Measurements from ENCODE around the gene KIAA1217. TPM values are rescaled to one million over a fixed set of nuclear protein-coding genes. Genes with fewer than 3 reads are reported as not detected.

KIAA1217 gene
- total RNA-seq, 1 experiment from 2014 or later, result 18.6 TPM

GRCh38 chr10:24229909-24230308 is 21.0 kb downstream of the KIAA1217 start:
- Histone ChIP-seq H4K8ac (replicated peaks; ENCODE audit: insufficient read length, low read depth, low read length) (no peak overlapping the region), H2BK12ac (ENCODE audit: insufficient read length, low read depth, low read length) (no peak overlapping the region), H3K23ac (ENCODE audit: insufficient read length, low read depth, low read length) (no peak overlapping the region), H3K23me2 (ENCODE audit: insufficient read length, low read depth, low read length, poor library complexity, severe bottlenecking) (no peaks in the 10 kb centered on the region), H3K9me3 (ENCODE audit: control insufficient read depth, low read depth, low read length) (no peaks in the 10 kb centered on the region), H4K5ac (ENCODE audit: insufficient read length, low read depth, low read length) (no peak overlapping the region), H4K91ac (ENCODE audit: insufficient read length, low read depth, low read length) (no peak overlapping the region), H3K4me1 (ENCODE audit: insufficient read depth, low read length) (no peaks in the 10 kb centered on the region), H2BK15ac (ENCODE audit: low read depth, low read length) (no peak overlapping the region), H3K4ac (ENCODE audit: low read depth, low read length) (no peak overlapping the region), H3K79me2 (ENCODE audit: insufficient read depth, low read length) (no peaks in the 10 kb centered on the region), H3K56ac (ENCODE audit: insufficient read length, low read depth, low read length) (no peak overlapping the region), H3K14ac (ENCODE audit: insufficient read depth, low read length) (no peak overlapping the region), H3K27ac (ENCODE audit: insufficient read length, low read depth, low read length) (no peak overlapping the region), H2BK120ac (ENCODE audit: low read depth, low read length, poor library complexity, severe bottlenecking) (no peak overlapping the region), H2AFZ (ENCODE audit: low read length) (no peak overlapping the region), H3K18ac (ENCODE audit: insufficient read length, low read depth, low read length) (no peak overlapping the region), H2BK20ac (ENCODE audit: low read depth, low read length, poor library complexity, severe bottlenecking) (no peak overlapping the region), H3K27me3 (ENCODE audit: insufficient read depth, low read length) (no peaks in the 10 kb centered on the region), H3T11ph (ENCODE audit: low read length) (no peak overlapping the region), H3K9ac (ENCODE audit: extremely low read depth, insufficient read length, low read length) (no peak overlapping the region), H3K79me1 (ENCODE audit: insufficient read depth, low read depth, low read length, poor library complexity, severe bottlenecking) (no peaks in the 10 kb centered on the region), H2BK5ac (ENCODE audit: insufficient read length, low read length) (no peak overlapping the region), H4K20me1 (ENCODE audit: control insufficient read depth, insufficient read depth, insufficient read length) (no peaks in the 10 kb centered on the region), H3K4me2 (ENCODE audit: insufficient read depth, insufficient read length, low read length) (no peak overlapping the region), H2AK5ac (ENCODE audit: insufficient read length, low read length) (no peak overlapping the region)
- DNase-seq, result no peak
- TF ChIP-seq CTCF (conservative IDR thresholded peaks at IDR 0.05), result no peak
- peaks cover 0 to 9% (median 2%) of the 10 kb centered on the region in 3 experiments; a peak in 5 of 7 replicates for H3K36me3 Mint-ChIP-seq (ENCODE audit: insufficient read depth in 1 of 3, low read depth in 3 of 3)
- 100% methylated on average over 1 of the region's 3 CpGs for WGBS (ENCODE audit: extremely low coverage, insufficient read length, low lambda C conversion rate)
- H3K27me3 Mint-ChIP-seq (ENCODE audit: low read depth), result no peaks in the 10 kb centered on the region
- H3K27ac Mint-ChIP-seq, result no peak overlapping the region
- no peak overlapping the region for H3K4me3 Mint-ChIP-seq
- peaks cover 2 to 3% of the 10 kb centered on the region in 2 experiments; a peak in 2 of 4 replicates for H3K4me1 Mint-ChIP-seq
- no peaks in the 10 kb centered on the region for H3K9me3 Mint-ChIP-seq

All from H9 (cell line).